ENCODE data around the gene MINAR1.

DNA sequence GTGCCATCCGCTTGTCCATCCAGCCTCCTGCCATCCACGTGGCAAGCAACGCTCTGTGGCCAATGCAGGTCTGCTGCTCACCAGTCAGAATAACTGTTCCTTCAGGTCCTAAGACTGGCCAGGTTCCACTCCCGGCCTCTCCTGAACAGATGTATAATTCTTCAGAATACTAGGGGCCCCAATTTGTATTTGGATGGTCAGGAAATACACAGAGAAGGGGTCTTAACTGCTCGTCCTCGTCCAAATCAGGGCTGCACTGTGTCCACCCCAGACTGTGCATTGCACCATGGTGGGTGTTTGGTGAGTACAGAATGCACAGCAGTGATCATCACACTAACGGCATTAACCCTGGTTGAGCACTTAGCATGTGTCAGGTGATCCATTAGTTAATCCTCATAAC is 46.0 kb downstream of the MINAR1 start:
- TF ChIP-seq CTCF (IDR thresholded peaks at IDR 0.05): no peak
- no peak for TF ChIP-seq POLR2A (IDR thresholded peaks at IDR 0.05)

All from testis (tissue), 2 donors.